ENCODE data around the gene GTF3C1. TPM values are rescaled to one million over a fixed set of nuclear protein-coding genes. Genes with fewer than 3 reads are reported as not detected.

Gene GTF3C1
- total and polyA plus RNA-seq, 2 of the 13 experiments (the other 11 are each of a cell fraction or from before 2014, with no cell fraction given), result 29.2 to 72.7 TPM

GRCh38 chr16:27429330-27429871 lies 120.3 kb downstream of the GTF3C1 start:
- no TSS peak for BruUV-seq (replicated peaks)
- in situ Hi-C loops (cut with HindIII; ENCODE audit: extremely low pct_ligation_motif_present, low pct_unique_long_range_greater_than_20kb) (no loop called here), intact Hi-C loops (cut with micrococcal nuclease; ENCODE audit: unreplicated experiment) (no loop called here)
- Histone ChIP-seq H3K27ac (ENCODE audit: extremely low read length, insufficient read depth, low read length) (no peak overlapping the region), H3K4me1 (ENCODE audit: insufficient read depth, low read length) (0 out of 2 replicates have a peak, but pooled peaks cover 10% of the 10 kb centered on the region), H3K79me2 (ENCODE audit: insufficient read depth, low read length) (no peaks in the 10 kb centered on the region), H3K27me3 (ENCODE audit: control insufficient read depth in 1 of 2, insufficient read depth in 2 of 2, low read length in 2 of 2) (peaks cover 0 to 13% of the 10 kb centered on the region in 2 experiments; a peak in 3 of 5 replicates), H3K9me3 (ENCODE audit: low read length) (no peaks in the 10 kb centered on the region), H3K9ac (ENCODE audit: insufficient read depth, low read depth, low read length) (no peak overlapping the region), H3K4me2 (ENCODE audit: low read depth, low read length) (no peak overlapping the region), H4K20me1 (ENCODE audit: insufficient read depth, low read length) (no peaks in the 10 kb centered on the region), H3K4me3 (replicated peaks in 1 of 3; ENCODE audit: insufficient read depth in 1 of 3, low read depth in 2 of 3, low read length in 3 of 3) (no peak overlapping the region), H2AFZ (ENCODE audit: low read length) (no peak overlapping the region), H3K36me3 (replicated peaks in 1 of 2; ENCODE audit: control insufficient read depth in 1 of 2, insufficient read depth in 2 of 2, low read length in 2 of 2) (no peaks in the 10 kb centered on the region)
- no peak for ATAC-seq
- CTCF ChIA-PET (ENCODE audit: low intra/inter-chr PET ratio, low total read pairs), result no interaction called here
- POLR2A ChIA-PET, result no interaction called here
- no peak for FAIRE-seq
- DNase-seq (ENCODE audit: low spot score), result no peak
- WGBS (ENCODE audit: low lambda C conversion rate), result 30% methylated on average over 11 of the region's 11 CpGs
- TF ChIP-seq, protein P1, sequence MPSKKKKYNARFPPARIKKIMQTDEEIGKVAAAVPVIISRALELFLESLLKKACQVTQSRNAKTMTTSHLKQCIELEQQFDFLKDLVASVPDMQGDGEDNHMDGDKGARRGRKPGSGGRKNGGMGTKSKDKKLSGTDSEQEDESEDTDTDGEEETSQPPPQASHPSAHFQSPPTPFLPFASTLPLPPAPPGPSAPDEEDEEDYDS (CRISPR knock-in tag; IDR thresholded peaks at IDR 0.05), result no peak
- no peak for TF ChIP-seq FOXJ3 (CRISPR knock-in tag; IDR thresholded peaks at IDR 0.05; ENCODE audit: borderline replicate concordance)
- TF ChIP-seq ZNF121 (CRISPR knock-in tag; IDR thresholded peaks at IDR 0.05), result peak; percentile 70; the same call in 1 of the 2 replicates
- TF ChIP-seq ZNF687 (CRISPR knock-in tag; IDR thresholded peaks at IDR 0.05), result no peak; the same call in 1 of the 2 replicates
- no peak for TF ChIP-seq MLLT10 (CRISPR knock-in tag; IDR thresholded peaks at IDR 0.05)
- no peak for TF ChIP-seq ZNF350 (CRISPR knock-in tag; IDR thresholded peaks at IDR 0.05; ENCODE audit: borderline replicate concordance, low read depth)
- TF ChIP-seq TBX2 (CRISPR knock-in tag; IDR thresholded peaks at IDR 0.05; ENCODE audit: borderline replicate concordance), result no peak
- 0 out of 2 replicates have a peak, but pooled peaks have one; percentile 18 for TF ChIP-seq FOSL2 (CRISPR knock-in tag; IDR thresholded peaks at IDR 0.05)
- no peak for TF ChIP-seq RARA (CRISPR knock-in tag; IDR thresholded peaks at IDR 0.05)
- TF ChIP-seq, protein P2, sequence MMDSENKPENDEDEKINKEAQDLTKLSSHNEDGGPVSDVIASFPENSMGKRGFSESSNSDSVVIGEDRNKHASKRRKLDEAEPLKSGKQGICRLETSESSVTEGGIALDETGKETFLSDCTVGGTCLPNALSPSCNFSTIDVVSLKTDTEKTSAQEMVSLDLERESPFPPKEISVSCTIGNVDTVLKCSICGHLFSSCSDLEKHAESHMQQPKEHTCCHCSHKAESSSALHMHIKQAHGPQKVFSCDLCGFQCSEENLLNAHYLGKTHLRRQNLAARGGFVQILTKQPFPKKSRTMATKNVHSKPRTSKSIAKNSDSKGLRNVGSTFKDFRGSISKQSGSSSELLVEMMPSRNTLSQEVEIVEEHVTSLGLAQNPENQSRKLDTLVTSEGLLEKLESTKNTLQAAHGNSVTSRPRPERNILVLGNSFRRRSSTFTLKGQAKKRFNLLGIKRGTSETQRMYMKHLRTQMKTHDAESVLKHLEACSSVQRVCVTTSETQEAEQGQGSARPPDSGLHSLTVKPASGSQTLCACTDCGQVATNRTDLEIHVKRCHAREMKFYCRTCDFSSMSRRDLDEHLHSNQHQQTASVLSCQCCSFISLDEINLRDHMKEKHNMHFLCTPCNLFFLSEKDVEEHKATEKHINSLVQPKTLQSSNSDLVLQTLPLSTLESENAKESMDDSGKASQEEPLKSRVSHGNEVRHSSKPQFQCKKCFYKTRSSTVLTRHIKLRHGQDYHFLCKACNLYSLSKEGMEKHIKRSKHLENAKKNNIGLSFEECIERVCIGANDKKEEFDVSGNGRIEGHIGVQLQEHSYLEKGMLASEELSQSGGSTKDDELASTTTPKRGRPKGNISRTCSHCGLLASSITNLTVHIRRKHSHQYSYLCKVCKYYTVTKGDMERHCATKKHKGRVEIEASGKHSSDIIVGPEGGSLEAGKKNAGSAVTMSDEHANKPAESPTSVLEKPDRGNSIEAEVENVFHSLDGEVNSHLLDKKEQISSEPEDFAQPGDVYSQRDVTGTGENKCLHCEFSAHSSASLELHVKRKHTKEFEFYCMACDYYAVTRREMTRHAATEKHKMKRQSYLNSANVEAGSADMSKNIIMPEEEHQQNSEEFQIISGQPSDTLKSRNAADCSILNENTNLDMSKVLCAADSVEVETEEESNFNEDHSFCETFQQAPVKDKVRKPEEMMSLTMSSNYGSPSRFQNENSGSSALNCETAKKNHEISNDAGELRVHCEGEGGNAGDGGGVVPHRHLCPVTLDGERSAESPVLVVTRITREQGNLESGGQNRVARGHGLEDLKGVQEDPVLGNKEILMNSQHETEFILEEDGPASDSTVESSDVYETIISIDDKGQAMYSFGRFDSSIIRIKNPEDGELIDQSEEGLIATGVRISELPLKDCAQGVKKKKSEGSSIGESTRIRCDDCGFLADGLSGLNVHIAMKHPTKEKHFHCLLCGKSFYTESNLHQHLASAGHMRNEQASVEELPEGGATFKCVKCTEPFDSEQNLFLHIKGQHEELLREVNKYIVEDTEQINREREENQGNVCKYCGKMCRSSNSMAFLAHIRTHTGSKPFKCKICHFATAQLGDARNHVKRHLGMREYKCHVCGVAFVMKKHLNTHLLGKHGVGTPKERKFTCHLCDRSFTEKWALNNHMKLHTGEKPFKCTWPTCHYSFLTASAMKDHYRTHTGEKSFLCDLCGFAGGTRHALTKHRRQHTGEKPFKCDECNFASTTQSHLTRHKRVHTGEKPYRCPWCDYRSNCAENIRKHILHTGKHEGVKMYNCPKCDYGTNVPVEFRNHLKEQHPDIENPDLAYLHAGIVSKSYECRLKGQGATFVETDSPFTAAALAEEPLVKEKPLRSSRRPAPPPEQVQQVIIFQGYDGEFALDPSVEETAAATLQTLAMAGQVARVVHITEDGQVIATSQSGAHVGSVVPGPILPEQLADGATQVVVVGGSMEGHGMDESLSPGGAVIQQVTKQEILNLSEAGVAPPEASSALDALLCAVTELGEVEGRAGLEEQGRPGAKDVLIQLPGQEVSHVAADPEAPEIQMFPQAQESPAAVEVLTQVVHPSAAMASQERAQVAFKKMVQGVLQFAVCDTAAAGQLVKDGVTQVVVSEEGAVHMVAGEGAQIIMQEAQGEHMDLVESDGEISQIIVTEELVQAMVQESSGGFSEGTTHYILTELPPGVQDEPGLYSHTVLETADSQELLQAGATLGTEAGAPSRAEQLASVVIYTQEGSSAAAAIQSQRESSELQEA (CRISPR knock-in tag; IDR thresholded peaks at IDR 0.05; ENCODE audit: not compliant biosample characterization), result no peak
- TF ChIP-seq SMAD1 (CRISPR knock-in tag; IDR thresholded peaks at IDR 0.05; ENCODE audit: borderline replicate concordance, low read depth), result no peak

Data from HepG2 (cell line).